Lung (tissue), 12 donors: ENCODE results near the gene DCUN1D1. TPM values are rescaled to one million over a fixed set of nuclear protein-coding genes. Genes with fewer than 3 reads are reported as not detected.

ENCODE experiments used
- ATAC-seq: fragments of 200-7000 bp; cut with Tn5 transposase; one replicate; pipeline ENCODE4 v1.9.1; 2020; ENCODE audit warnings: moderate number of reproducible peaks; ENCODE audit not compliant: insufficient read depth, low FRiP score
- DNase-seq, 3 donors: peaks; one replicate each; pipeline ENCODE4 v3.0.0-alpha.2; 2013 to 2017
- H3K27ac ChIP-seq, 2 donors: one replicate each; pipeline ENCODE4 v1.5.1; 2013; ENCODE audit warnings: mild to moderate bottlenecking in 2 of 2, moderate library complexity in 2 of 2, control low read depth in 1 of 2, inconsistent platforms in 1 of 2, low read depth in 1 of 2, low read length in 1 of 2
- H3K27me3 ChIP-seq, 3 donors: one replicate each; pipeline ENCODE4 v1.5.1; 2013; ENCODE audit warnings: low read length in 2 of 3; ENCODE audit not compliant: control insufficient read depth in 3 of 3, insufficient read depth in 3 of 3
- H3K36me3 ChIP-seq, 4 donors: one replicate each; pipeline ENCODE4 v1.5.1; 2013; ENCODE audit warnings: low read length in 4 of 4, mild to moderate bottlenecking in 1 of 4, moderate library complexity in 1 of 4; ENCODE audit not compliant: control insufficient read depth in 4 of 4, insufficient read depth in 4 of 4
- H3K4me1 ChIP-seq, 5 donors: one replicate each; pipeline ENCODE4 v1.5.1; 2013; ENCODE audit warnings: low read length in 5 of 5, mild to moderate bottlenecking in 2 of 5, moderate library complexity in 1 of 5; ENCODE audit not compliant: control insufficient read depth in 5 of 5, insufficient read depth in 5 of 5
- H3K4me3 ChIP-seq: one replicate; pipeline ENCODE4 v1.5.1; 2013; ENCODE audit warnings: mild to moderate bottlenecking, control low read depth, moderate library complexity
- H3K9ac ChIP-seq, 2 donors: one replicate each; pipeline ENCODE4 v1.5.1; 2013; ENCODE audit warnings: low read length in 2 of 2, control low read depth in 1 of 2; ENCODE audit not compliant: insufficient read depth in 1 of 2
- H3K9me3 ChIP-seq, 4 donors: one replicate each; pipeline ENCODE4 v1.5.1; 2013; ENCODE audit warnings: low read length in 3 of 4, mild to moderate bottlenecking in 1 of 4, moderate library complexity in 1 of 4; ENCODE audit not compliant: control insufficient read depth in 4 of 4, insufficient read depth in 3 of 4
- CTCF ChIP-seq: IDR thresholded peaks from 2 replicates; pipeline ENCODE4 v1.5.1; 2012; ENCODE audit warnings: mild to moderate bottlenecking; ENCODE audit errors: control extremely low read depth, extremely low read depth
- WGBS, 2 donors: extraction: QIAGEN DNeasy Blood & Tissue Kit; methylation state at CpG; one replicate each; pipeline ENCODE4 v1.1.7; 2013; 5-methylcytosine and 5-hydroxymethylcytosine counted together
- polyA plus RNA-seq, 2 donors: library from polyadenylated mRNA; stranded (reverse); fragments of 200-250 nt; gene quantifications; one replicate each; pipeline ENCODE4 v1.2.1, GENCODE V29; 2013
- total RNA-seq, 2 donors: library from RNA; depleted of rRNA in 1 of 2; stranded (reverse); fragments of >200 nt in 1 of 2; gene quantifications; one replicate each; pipeline ENCODE4 v1.2.1, GENCODE V29; 2014 to 2021
- donor health status: control.
- donor health status: control.
- donor health status: Bipolar disorder and iron deficiency.
- donor health status: healthy.
- donor health status: DM: yes; HTN: yes; CAD: no.

The DCUN1D1 gene
- total and polyA plus RNA-seq, 4 donors, result 6.8 to 54.7 (median 23.5) TPM

DNA sequence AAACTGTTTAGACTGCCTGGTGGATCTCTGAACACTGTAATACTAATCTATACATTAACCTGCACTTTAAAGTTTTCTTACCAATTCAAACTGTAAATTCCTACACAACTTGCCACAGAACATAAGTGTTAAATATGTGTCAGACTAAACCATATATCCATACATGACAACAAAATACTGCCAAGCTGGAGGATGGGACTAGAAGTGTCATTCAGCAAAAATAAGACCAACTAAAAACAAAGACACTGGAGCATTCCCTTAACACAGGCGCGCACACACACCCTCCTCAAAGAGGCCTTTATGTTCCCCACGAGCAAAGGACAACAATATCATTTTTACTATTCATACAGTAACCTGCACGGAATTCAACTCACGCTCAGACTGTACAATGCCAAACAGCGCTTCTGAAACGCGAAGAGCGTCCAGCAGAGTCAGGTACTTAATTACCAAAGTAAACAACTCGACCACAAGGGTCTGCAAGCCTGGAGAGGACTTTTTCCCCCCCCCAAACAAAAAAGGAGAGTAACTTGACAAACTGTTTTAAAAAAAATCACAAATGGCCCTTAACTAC lies 1.1 kb downstream of the DCUN1D1 start:
- H3K4me1 ChIP-seq, result peaks cover 3 to 26% (median 13%) of the 10 kb centered on the region in 5 donors
- peak in 2 of 3 donors; percentile 20 to 26 for DNase-seq
- no peak for ATAC-seq
- H3K4me3 ChIP-seq, result peak overlapping the region; percentile 90
- WGBS, 2 donors, result 4 to 5% methylated on average over 10 of the region's 10 CpGs
- H3K9me3 ChIP-seq, result no peaks in the 10 kb centered on the region
- H3K9ac ChIP-seq, result peak overlapping the region; percentile 1 to 79
- no peak overlapping the region for H3K27ac ChIP-seq
- no peak for TF ChIP-seq CTCF
- H3K27me3 ChIP-seq, result no peaks in the 10 kb centered on the region
- H3K36me3 ChIP-seq, result no peaks in the 10 kb centered on the region

- H3K9me3 ChIP-seq, result no peaks in the 10 kb centered on the region
- no peaks in the 10 kb centered on the region for H3K27me3 ChIP-seq
- DNase-seq (no peak), ATAC-seq (no peak)
- H3K36me3 ChIP-seq, result no peaks in the 10 kb centered on the region
- WGBS, 2 donors, result 78 to 83% methylated on average over 5 of the region's 5 CpGs
- peaks cover 3 to 19% (median 10%) of the 10 kb centered on the region in 5 donors for H3K4me1 ChIP-seq
- no peak overlapping the region for H3K4me3 ChIP-seq
- H3K27ac ChIP-seq, result no peak overlapping the region
- TF ChIP-seq CTCF, result no peak
- H3K9ac ChIP-seq, result peak overlapping the region in 1 of 2 donors; percentile 1
Measured at GRCh38 chr3:182978387-182978786, 2.0 kb downstream of the DCUN1D1 start.

GRCh38 chr3:182973047-182973446 lies 7.3 kb downstream of the DCUN1D1 start:
- WGBS, 2 donors, result 95 to 96% methylated on average over 5 of the region's 5 CpGs
- Histone ChIP-seq H3K4me3 (no peak overlapping the region), H3K36me3 (no peaks in the 10 kb centered on the region), H3K9me3 (no peaks in the 10 kb centered on the region), H3K27ac (no peak overlapping the region), H3K4me1 (peaks cover 0 to 5% (median 3%) of the 10 kb centered on the region in 5 donors), H3K27me3 (no peaks in the 10 kb centered on the region), H3K9ac (no peak overlapping the region)
- ATAC-seq, result no peak
- no peak for TF ChIP-seq CTCF
- no peak for DNase-seq

DNA sequence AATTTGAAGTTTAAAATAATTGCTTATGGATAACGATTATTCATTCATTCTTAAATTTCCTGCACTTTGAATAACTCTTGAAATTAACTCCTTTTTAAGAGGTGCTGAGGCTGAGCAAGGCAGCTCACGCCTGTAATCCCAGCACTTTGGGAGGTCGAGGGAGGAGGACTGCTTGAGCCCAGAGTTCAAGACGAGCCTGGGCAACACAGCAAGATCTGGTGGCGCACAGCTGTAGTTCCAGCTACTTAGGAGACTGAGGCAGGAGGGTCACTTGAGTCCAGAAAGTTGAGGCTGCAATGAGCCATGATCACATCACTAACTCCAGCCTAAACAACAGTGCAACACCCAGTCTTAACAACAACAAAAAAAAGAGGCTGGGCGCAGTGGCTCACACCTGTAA lies 8.0 kb downstream of the DCUN1D1 start:
- WGBS, 2 donors, result 90 to 92% methylated on average over 6 of the region's 6 CpGs

More for the DNA sequence above, 8.0 kb downstream of the DCUN1D1 start:
- no peak overlapping the region for H3K27ac ChIP-seq
- H3K4me1 ChIP-seq, result peaks cover 0 to 3% (median 3%) of the 10 kb centered on the region in 5 donors
- no peaks in the 10 kb centered on the region for H3K27me3 ChIP-seq
- H3K9me3 ChIP-seq, result no peaks in the 10 kb centered on the region
- H3K4me3 ChIP-seq, result no peak overlapping the region
- ATAC-seq (no peak), DNase-seq (no peak)
- no peak overlapping the region for H3K9ac ChIP-seq
- H3K36me3 ChIP-seq, result no peaks in the 10 kb centered on the region
- no peak for TF ChIP-seq CTCF
